Measurements from ENCODE around the gene CLCN6.

DNA sequence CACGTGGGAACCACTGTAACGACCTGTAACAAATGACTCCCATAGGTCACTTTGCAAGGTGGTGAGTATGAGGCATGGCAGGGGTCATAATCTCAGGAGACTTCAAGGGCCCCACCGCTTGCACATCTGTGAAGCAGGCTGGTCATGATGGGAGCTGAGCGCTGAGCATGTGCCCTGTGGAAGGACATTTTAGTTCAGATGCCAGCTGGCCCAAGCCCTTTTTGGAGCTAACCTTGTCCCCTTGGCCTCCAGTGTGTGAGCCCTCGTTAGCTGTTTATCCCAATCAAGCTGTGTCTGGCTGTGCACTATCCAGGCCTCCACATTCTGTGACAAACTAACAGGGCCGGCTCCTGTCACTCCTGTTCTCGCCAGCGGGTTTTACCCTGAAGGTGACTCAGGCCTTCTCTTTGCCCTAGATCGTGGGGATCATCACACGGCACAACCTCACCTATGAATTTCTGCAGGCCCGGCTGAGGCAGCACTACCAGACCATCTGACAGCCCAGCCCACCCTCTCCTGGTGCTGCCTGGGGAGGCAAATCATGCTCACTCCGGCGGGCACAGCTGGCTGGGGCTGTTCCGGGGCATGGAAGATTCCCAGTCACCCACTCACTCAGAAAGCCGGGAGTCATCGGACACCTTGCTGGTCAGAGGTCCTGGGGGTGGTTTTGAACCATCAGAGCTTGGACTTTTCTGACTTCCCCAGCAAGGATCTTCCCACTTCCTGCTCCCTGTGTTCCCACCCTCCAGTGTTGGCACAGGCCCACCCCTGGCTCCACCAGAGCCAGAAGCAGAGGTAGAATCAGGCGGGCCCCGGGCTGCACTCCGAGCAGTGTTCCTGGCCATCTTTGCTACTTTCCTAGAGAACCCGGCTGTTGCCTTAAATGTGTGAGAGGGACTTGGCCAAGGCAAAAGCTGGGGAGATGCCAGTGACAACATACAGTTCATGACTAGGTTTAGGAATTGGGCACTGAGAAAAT lies 34.0 kb downstream of the CLCN6 start:
- TF ChIP-seq, protein P1, sequence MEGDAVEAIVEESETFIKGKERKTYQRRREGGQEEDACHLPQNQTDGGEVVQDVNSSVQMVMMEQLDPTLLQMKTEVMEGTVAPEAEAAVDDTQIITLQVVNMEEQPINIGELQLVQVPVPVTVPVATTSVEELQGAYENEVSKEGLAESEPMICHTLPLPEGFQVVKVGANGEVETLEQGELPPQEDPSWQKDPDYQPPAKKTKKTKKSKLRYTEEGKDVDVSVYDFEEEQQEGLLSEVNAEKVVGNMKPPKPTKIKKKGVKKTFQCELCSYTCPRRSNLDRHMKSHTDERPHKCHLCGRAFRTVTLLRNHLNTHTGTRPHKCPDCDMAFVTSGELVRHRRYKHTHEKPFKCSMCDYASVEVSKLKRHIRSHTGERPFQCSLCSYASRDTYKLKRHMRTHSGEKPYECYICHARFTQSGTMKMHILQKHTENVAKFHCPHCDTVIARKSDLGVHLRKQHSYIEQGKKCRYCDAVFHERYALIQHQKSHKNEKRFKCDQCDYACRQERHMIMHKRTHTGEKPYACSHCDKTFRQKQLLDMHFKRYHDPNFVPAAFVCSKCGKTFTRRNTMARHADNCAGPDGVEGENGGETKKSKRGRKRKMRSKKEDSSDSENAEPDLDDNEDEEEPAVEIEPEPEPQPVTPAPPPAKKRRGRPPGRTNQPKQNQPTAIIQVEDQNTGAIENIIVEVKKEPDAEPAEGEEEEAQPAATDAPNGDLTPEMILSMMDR (IDR thresholded peaks at IDR 0.05; ENCODE audit: poor library complexity) = no peak
- TF ChIP-seq EZH2phosphoT487 (IDR thresholded peaks at IDR 0.05; ENCODE audit: low read depth, severe bottlenecking, unreplicated experiment) (no peak), EZH2 (IDR thresholded peaks at IDR 0.05; ENCODE audit: borderline replicate concordance) (no peak)
